GM12891 (cell line): ENCODE data around the gene WNK4. TPM values are rescaled to one million over a fixed set of nuclear protein-coding genes. Genes with fewer than 3 reads are reported as not detected.
"Not testable (repeated sequence)": the region's sequence is repeated elsewhere in the genome, so short reads cannot be mapped to it uniquely, and the experiment has no call there.

Experiments used
- DNase-seq: peaks from one replicate; pipeline ENCODE4 v3.0.0; 2011; ENCODE audit warnings: low spot score; ENCODE audit not compliant: insufficient read length
- FAIRE-seq: peaks from 2 replicates; lab custom pipeline; 2011; peaks lifted over from hg19 to GRCh38; lab: Jason Lieb, UNC
- PAX5 ChIP-seq: IDR thresholded peaks from 2 replicates; pipeline ENCODE4 v1.6.1; 2011; ENCODE audit warnings: low read length, moderate library complexity, mild to moderate bottlenecking; ENCODE audit not compliant: insufficient read depth, severe bottlenecking
- POLR2A ChIP-seq: IDR thresholded peaks from 2 replicates; pipeline ENCODE4 v1.6.1; 2011; ENCODE audit warnings: low read depth, low read length, control low read depth
- POLR2AphosphoS5 ChIP-seq: IDR thresholded peaks from 2 replicates; pipeline ENCODE4 v1.6.1; 2011; ENCODE audit warnings: low read depth, low read length, control low read depth
- POU2F2 ChIP-seq: IDR thresholded peaks from 2 replicates; pipeline ENCODE4 v1.6.1; 2011; ENCODE audit warnings: low read depth, mild to moderate bottlenecking, control low read depth, low read length, moderate library complexity
- SPI1 ChIP-seq: IDR thresholded peaks from 2 replicates; pipeline ENCODE4 v1.6.1; 2011; ENCODE audit warnings: low read depth, low read length, control low read depth
- TAF1 ChIP-seq: IDR thresholded peaks from 2 replicates; pipeline ENCODE4 v1.6.1; 2011; ENCODE audit warnings: low read depth, low read length, control low read depth
- polyA plus RNA-seq: library from polyadenylated mRNA; unstranded; fragments of >200 nt; gene quantifications from one replicate; pipeline ENCODE4 v1.2.1, GENCODE V29; 2012; ENCODE audit warnings: low read depth, missing spikeins, inconsistent platforms; ENCODE audit not compliant: missing spikeins

The WNK4 gene
- polyA plus RNA-seq: 0.05 TPM

GRCh38 chr17:42779936-42780850, at the start of gene WNK4:
Gene WNK4 (plus strand): TSS chr17:42780610. CDS start chr17:42780699, 89 bp downstream.
- no peak for TF ChIP-seq POU2F2
- no peak; the same call in 1 of the 2 replicates for TF ChIP-seq POLR2A
- peak; percentile 12; the same call in 1 of the 2 replicates for TF ChIP-seq POLR2AphosphoS5
- DNase-seq: no peak
- FAIRE-seq: no peak

GRCh38 chr17:42740699-42741098, 39.7 kb upstream of the WNK4 start:
- no peak for DNase-seq
- FAIRE-seq: no peak
- TF ChIP-seq TAF1 (no peak), POU2F2 (no peak), PAX5 (no peak)

- DNase-seq: not testable (repeated sequence)
Observed at GRCh38 chr17:42742916-42743315, 37.5 kb upstream of the WNK4 start.

GRCh38 chr17:42743595-42744282, 36.7 kb upstream of the WNK4 start:
- FAIRE-seq (no peak), DNase-seq (no peak)
- no peak for TF ChIP-seq PAX5
- no peak for TF ChIP-seq POU2F2
- no peak for TF ChIP-seq TAF1
- TF ChIP-seq POLR2AphosphoS5: no peak
- TF ChIP-seq POLR2A: no peak
- TF ChIP-seq SPI1: no peak

More at GRCh38 chr17:42742916-42743315, 37.5 kb upstream of the WNK4 start:
- not testable (repeated sequence) for FAIRE-seq

GRCh38 chr17:42744283-42744805, 36.1 kb upstream of the WNK4 start:
- TF ChIP-seq TAF1 (no peak), POLR2AphosphoS5 (no peak), POU2F2 (no peak), PAX5 (no peak), SPI1 (no peak), POLR2A (no peak)
- DNase-seq: peak; percentile 56
- no peak for FAIRE-seq

GRCh38 chr17:42744806-42745617, 35.4 kb upstream of the WNK4 start, which contains the start of gene EZH1:
Gene EZH1 (minus strand): TSS chr17:42745040. CDS start chr17:42728941, 16,099 bp downstream.
- FAIRE-seq (peak; percentile 100), DNase-seq (peak; percentile 99)
- TF ChIP-seq POU2F2 (no peak), SPI1 (no peak), PAX5 (no peak), POLR2AphosphoS5 (no peak), TAF1 (no peak), POLR2A (no peak; the same call in 1 of the 2 replicates)

GRCh38 chr17:42748202-42748907, 32.1 kb upstream of the WNK4 start:
- DNase-seq: no peak
- no peak for FAIRE-seq
- TF ChIP-seq POU2F2 (no peak), PAX5 (no peak), TAF1 (no peak), SPI1 (no peak), POLR2A (no peak), POLR2AphosphoS5 (no peak)

GRCh38 chr17:42748908-42749798, 31.3 kb upstream of the WNK4 start:
- TF ChIP-seq POU2F2 (no peak), TAF1 (no peak), POLR2A (no peak), POLR2AphosphoS5 (no peak), PAX5 (no peak), SPI1 (no peak)
- FAIRE-seq (no peak), DNase-seq (no peak)
